GM12878 (cell line): ENCODE data around the gene TRPM1. TPM values are rescaled to one million over a fixed set of nuclear protein-coding genes. Genes with fewer than 3 reads are reported as not detected.
A peak's percentile ranks its signal among the peaks of the same experiment; 100 is the strongest.

ENCODE experiments used
- ATAC-seq: fragments of 200-7000 bp; cut with Tn5 transposase; 3 replicates; pipeline ENCODE4 v1.9.1; 2020; ENCODE audit warnings: mild to moderate bottlenecking, moderate library complexity
- BruUV-seq: library from RNA; stranded (reverse); fragments of 400-500 nt; replicated peaks from 2 replicates; lab custom pipeline; 2021; lab: Mats Ljungman, UMichigan
- CTCF ChIA-PET: fragments of 300-600 bp; sonication (Branson Sonifier 250); formaldehyde crosslinking; extraction: SDS; loops from one replicate; lab custom pipeline; 2021; ENCODE audit warnings: inconsistent platforms; lab: Yijun Ruan, JAX
- POLR2A ChIA-PET: fragments of 350-600 bp; formaldehyde crosslinking; extraction: SDS; loops from one replicate; lab custom pipeline; 2021; ENCODE audit warnings: inconsistent platforms; lab: Charles Lee
- RAD21 ChIA-PET: fragments of 300-600 bp; sonication (Branson Sonifier 250); formaldehyde crosslinking; loops from one replicate; lab custom pipeline; 2023; ENCODE audit warnings: antibody characterized with exemption; ENCODE audit not compliant: unreplicated experiment; lab: Charles Lee
- SMC1A ChIA-PET: fragments of 300-600 bp; sonication (Branson Sonifier 250); formaldehyde crosslinking; loops from one replicate; lab custom pipeline; 2023; ENCODE audit not compliant: unreplicated experiment, uncharacterized antibody; lab: Charles Lee
- DNase-seq: peaks from one replicate; pipeline ENCODE4 v3.0.0-alpha.2; 2011; ENCODE audit warnings: low read depth, low spot score
- FAIRE-seq: peaks from 3 replicates; lab custom pipeline; 2011; peaks lifted over from hg19 to GRCh38; lab: Jason Lieb, UNC
- H2AFZ ChIP-seq: 2 replicates; pipeline ENCODE4 v1.6.0; 2011; ENCODE audit warnings: low read depth, low read length, control low read depth; ENCODE audit not compliant: control insufficient read depth
- H3K27ac ChIP-seq: 2 replicates; pipeline ENCODE4 v1.5.1; 2011; ENCODE audit warnings: control low read depth; ENCODE audit not compliant: control insufficient read depth, insufficient read depth
- H3K27me3 ChIP-seq, 2 experiments: replicated peaks in 1 of 2; 2 replicates each; pipeline versions ENCODE4 v1.6.0 to v1.6.1; 2011; ENCODE audit warnings: low read length in 1 of 2; ENCODE audit not compliant: control insufficient read depth in 2 of 2, insufficient read depth in 2 of 2
- H3K36me3 ChIP-seq, 2 experiments: 2 replicates each; pipeline ENCODE4 v1.5.1; 2011; ENCODE audit warnings: low read length in 1 of 2; ENCODE audit not compliant: control insufficient read depth in 2 of 2, insufficient read depth in 2 of 2
- H3K4me1 ChIP-seq: 2 replicates; pipeline ENCODE4 v1.6.1; 2011; ENCODE audit warnings: mild to moderate bottlenecking, low read length, moderate library complexity, mixed read lengths; ENCODE audit not compliant: control insufficient read depth, insufficient read depth
- H3K4me2 ChIP-seq: 2 replicates; pipeline ENCODE4 v1.6.0; 2011; ENCODE audit warnings: control low read depth; ENCODE audit not compliant: control insufficient read depth, insufficient read depth
- H3K4me3 ChIP-seq: fragments of 200-600 bp; sonication (generic); 2 replicates; pipeline ENCODE4 v1.5.1; 2016
- H3K79me2 ChIP-seq: 2 replicates; pipeline ENCODE4 v1.6.0; 2011; ENCODE audit warnings: low read length; ENCODE audit not compliant: control insufficient read depth, insufficient read depth
- H3K9ac ChIP-seq: 2 replicates; pipeline ENCODE4 v1.8.0; 2011; ENCODE audit warnings: low read length, control low read depth, mixed read lengths; ENCODE audit not compliant: control insufficient read depth, insufficient read depth
- H3K9me3 ChIP-seq: replicated peaks from 3 replicates; pipeline ENCODE4 v1.5.1; 2011; ENCODE audit warnings: mild to moderate bottlenecking, low read length; ENCODE audit not compliant: control insufficient read depth, insufficient read depth
- H4K20me1 ChIP-seq: 2 replicates; pipeline ENCODE4 v1.6.0; 2011; ENCODE audit not compliant: control insufficient read depth, insufficient read depth
- CHD4 ChIP-seq: fragments of 200-600 bp; sonication (generic); IDR thresholded peaks from 2 replicates; pipeline ENCODE4 v1.6.1; 2016; ENCODE audit warnings: mild to moderate bottlenecking
- IRF3 ChIP-seq: fragments of 450-650 bp; IDR thresholded peaks from 2 replicates; pipeline ENCODE4 v1.6.1; 2014; ENCODE audit warnings: mild to moderate bottlenecking
- KLF5 ChIP-seq: fragments of 450-650 bp; IDR thresholded peaks from 2 replicates; pipeline ENCODE4 v1.6.1; 2014; ENCODE audit warnings: mild to moderate bottlenecking; ENCODE audit not compliant: partially characterized antibody
- MTA3 ChIP-seq: IDR thresholded peaks from 2 replicates; pipeline ENCODE4 v1.6.1; 2012; ENCODE audit warnings: low read length, inconsistent platforms, borderline replicate concordance
- PAX8 ChIP-seq: fragments of 450-650 bp; IDR thresholded peaks from 2 replicates; pipeline ENCODE4 v1.6.1; 2017; ENCODE audit warnings: mild to moderate bottlenecking, moderate library complexity
- PKNOX1 ChIP-seq: fragments of 450-650 bp; IDR thresholded peaks from 2 replicates; pipeline ENCODE4 v1.6.1; 2016; ENCODE audit warnings: mild to moderate bottlenecking
- REST ChIP-seq: IDR thresholded peaks from 2 replicates; pipeline ENCODE4 v1.6.1; 2012; ENCODE audit warnings: mild to moderate bottlenecking, low read depth, low read length
- SP1 ChIP-seq: IDR thresholded peaks from one replicate; pipeline ENCODE4 v1.6.1; 2011; ENCODE audit warnings: low read depth, low read length
- TAF1 ChIP-seq: IDR thresholded peaks from 2 replicates; pipeline ENCODE4 v1.6.1; 2011; ENCODE audit warnings: mild to moderate bottlenecking, low read depth, low read length, borderline replicate concordance
- TCF7 ChIP-seq: IDR thresholded peaks from 2 replicates; pipeline ENCODE4 v1.6.1; 2014; ENCODE audit warnings: antibody characterized with exemption, borderline replicate concordance
- USF2 ChIP-seq: IDR thresholded peaks from 2 replicates; pipeline ENCODE4 v1.6.1; 2011; ENCODE audit warnings: low read depth, low read length, improper control_type of control experiment, borderline replicate concordance
- WRNIP1 ChIP-seq: IDR thresholded peaks from 2 replicates; pipeline ENCODE4 v1.6.1; 2011; ENCODE audit warnings: low read depth, low read length, improper control_type of control experiment, borderline replicate concordance
- YY1 ChIP-seq: IDR thresholded peaks from 2 replicates; pipeline ENCODE4 v1.6.1; 2011; ENCODE audit warnings: low read depth, mild to moderate bottlenecking, low read length
- ZSCAN29 ChIP-seq: fragments of 450-650 bp; IDR thresholded peaks from 2 replicates; pipeline ENCODE4 v1.6.1; 2017; ENCODE audit warnings: mild to moderate bottlenecking, moderate library complexity
- WGBS: methylation state at CpG from one replicate; pipeline ENCODE4 v1.1.6; 2016; ENCODE audit warnings: low lambda C conversion rate; ENCODE audit not compliant: insufficient replicate concordance, insufficient coverage; ENCODE audit errors: missing lambda C conversion rate; 5-methylcytosine and 5-hydroxymethylcytosine counted together
- in situ Hi-C: fragments of 300-500 bp; cut with MboI; formaldehyde crosslinking; loops from 9 replicates; pipeline ENCODE4 v1.14.3; 2018; ENCODE audit warnings: mixed read lengths
- intact Hi-C: fragments of 100-400 bp; cut with micrococcal nuclease; formaldehyde crosslinking; loops from one replicate; pipeline ENCODE4 v1.14.2; 2022; ENCODE audit not compliant: unreplicated experiment
- polyA plus RNA-seq, 11 experiments: library from polyadenylated mRNA; depleted of rRNA in 4 of 11; unstranded in 6 of 11; stranded (reverse) in 5 of 11; fragments of >200 nt; fragmentation: Nextera tagmentation in 4 of 11; fragmentation: Illumina TruSeq in 1 of 11; extraction: Ambion mirVana in 4 of 11; extraction: Trizol in 1 of 11; gene quantifications; 1 replicate in 1 of 11; 2 replicates in 10 of 11; pipeline versions ENCODE4 v1.2.1 to v1.2.3, GENCODE V29; 2011 to 2016; ENCODE audit warnings: inconsistent platforms in 2 of 11, missing spikeins in 2 of 11, low read depth in 1 of 11
- total RNA-seq, 4 experiments: library from RNA; depleted of rRNA in 3 of 4; stranded (reverse); fragments of >200 nt in 3 of 4; fragmentation: Illumina TruSeq in 1 of 4; extraction: Trizol in 1 of 4; gene quantifications; 2 replicates each; pipeline versions ENCODE4 v1.2.1 to v1.2.3, GENCODE V29; 2013 to 2021

The TRPM1 gene
- total and polyA plus RNA-seq, 10 of the 15 experiments (the other 5 are each of a cell fraction or from before 2014, with no cell fraction given): 0.01 to 0.10 (median 0.05) TPM; not detected in 4

GRCh38 chr15:30985081-30985531 is 116.4 kb downstream of the TRPM1 start:
- H4K20me1 ChIP-seq: no peaks in the 10 kb centered on the region
- no peaks in the 10 kb centered on the region for H3K9me3 ChIP-seq
- DNase-seq (no peak), FAIRE-seq (no peak), ATAC-seq (peak; percentile 59)
- H3K4me3 ChIP-seq: peak overlapping the region; percentile 14; the same call in 1 of the 2 replicates
- H3K79me2 ChIP-seq: peaks cover 5% of the 10 kb centered on the region
- in situ Hi-C loops (no loop called here), intact Hi-C loops (loop anchor here (10.0 kb wide), 2 partner anchors 140 to 500 kb away; no protein-coding TSS in a partner anchor)
- peaks cover 0 to 7% of the 10 kb centered on the region in 2 experiments; a peak in 2 of 4 replicates for H3K36me3 ChIP-seq
- H2AFZ ChIP-seq: no peak overlapping the region; the same call in 1 of the 2 replicates
- ChIA-PET SMC1A (interaction anchor here (1.2 to 4.4 kb wide), 6 partner anchors 11 to 144 kb away, joined by 3 to 22 read pairs (median 8); no protein-coding TSS in a partner anchor), CTCF (interaction anchor here (0.9 to 1.6 kb wide), 6 partner anchors 10 to 143 kb away, joined by 3 to 7 read pairs (median 4); no protein-coding TSS in a partner anchor), RAD21 (interaction anchor here (1.2 to 3.0 kb wide), 3 partner anchors 20 to 144 kb away, joined by 3 to 8 read pairs (median 5); no protein-coding TSS in a partner anchor), POLR2A (interaction anchor here (1.1 kb wide), 1 partner anchor 20 kb away, joined by 3 read pairs; no protein-coding TSS in a partner anchor)
- BruUV-seq: no TSS peak
- 85% methylated on average over 3 of the region's 3 CpGs for WGBS
- peaks cover 16% of the 10 kb centered on the region for H3K4me1 ChIP-seq
- peak overlapping the region; percentile 20; the same call in 1 of the 2 replicates for H3K27ac ChIP-seq
- peak overlapping the region; percentile 66 for H3K4me2 ChIP-seq
- H3K9ac ChIP-seq: no peak overlapping the region; the same call in 1 of the 2 replicates
- H3K27me3 ChIP-seq: no peaks in the 10 kb centered on the region
- TF ChIP-seq REST: no peak
- TF ChIP-seq WRNIP1: no peak
- no peak for TF ChIP-seq YY1
- TF ChIP-seq PKNOX1: no peak
- TF ChIP-seq ZSCAN29: no peak
- TF ChIP-seq SP1: no peak
- TF ChIP-seq PAX8: no peak
- no peak for TF ChIP-seq TAF1
- TF ChIP-seq MTA3: no peak
- no peak for TF ChIP-seq CHD4
- TF ChIP-seq IRF3: no peak
- no peak for TF ChIP-seq USF2
- TF ChIP-seq TCF7: no peak
- no peak for TF ChIP-seq KLF5
